DND-41 (cell line): Measurements from ENCODE around the gene TMEM38A.

Source experiments
- CTCF ChIP-seq: IDR thresholded peaks from 2 replicates; pipeline ENCODE4 v1.5.1; 2012; ENCODE audit warnings: borderline replicate concordance, low read length, moderate library complexity, mild to moderate bottlenecking; ENCODE audit not compliant: poor library complexity, severe bottlenecking; ENCODE audit errors: extremely low read depth
- EZH2 ChIP-seq: IDR thresholded peaks from 3 replicates; pipeline ENCODE4 v1.6.1; 2012; ENCODE audit warnings: borderline replicate concordance, low read depth, mild to moderate bottlenecking, moderate library complexity, low read length, inconsistent platforms; ENCODE audit not compliant: severe bottlenecking

- no peak for TF ChIP-seq CTCF
- no peak for TF ChIP-seq EZH2
Observed at GRCh38 chr19:16620018-16620417, 40.9 kb upstream of the TMEM38A start.
